Activated B cell treated with CpG ODN at 0.5 μM for 24 hours (primary cell): ENCODE results near the gene DLGAP1. TPM values are rescaled to one million over a fixed set of nuclear protein-coding genes. Genes with fewer than 3 reads are reported as not detected.

Experiments
- ATAC-seq: fragments of 200-7000 bp; cut with Tn5 transposase; one replicate; pipeline ENCODE4 v1.10.0; 2021; ENCODE audit warnings: low read depth, mild to moderate bottlenecking, moderate library complexity
- CTCF ChIA-PET: fragments of 350-600 bp; sonication (Branson Sonifier 250); formaldehyde crosslinking; loops from one replicate; lab custom pipeline; 2021; ENCODE audit warnings: antibody characterized with exemption; lab: Charles Lee
- POLR2A ChIA-PET: fragments of 350-600 bp; sonication (Branson Sonifier 250); formaldehyde crosslinking; loops from one replicate; lab custom pipeline; 2021; ENCODE audit warnings: antibody characterized with exemption; lab: Charles Lee
- DNase-seq: peaks from one replicate; pipeline ENCODE4 v3.0.0; 2022
- H3K27ac Mint-ChIP-seq: one replicate; pipeline ENCODE4 v1.8.0; 2020; ENCODE audit warnings: mixed read lengths
- H3K27me3 Mint-ChIP-seq: one replicate; pipeline ENCODE4 v1.8.0; 2021; ENCODE audit warnings: mixed read lengths
- H3K36me3 Mint-ChIP-seq: one replicate; pipeline ENCODE4 v1.8.0; 2021; ENCODE audit warnings: low read depth, mixed read lengths
- H3K4me1 Mint-ChIP-seq: one replicate; pipeline ENCODE4 v1.8.0; 2021; ENCODE audit warnings: mixed read lengths
- H3K4me3 Mint-ChIP-seq: one replicate; pipeline ENCODE4 v1.8.0; 2020; ENCODE audit warnings: mild to moderate bottlenecking, mixed read lengths
- H3K9me3 Mint-ChIP-seq: one replicate; pipeline ENCODE4 v1.8.0; 2020; ENCODE audit warnings: mixed read lengths
- CTCF ChIP-seq: fragments of 200-600 bp; IDR thresholded peaks from one replicate; pipeline ENCODE4 v1.8.0; 2022; ENCODE audit warnings: antibody characterized with exemption, mild to moderate bottlenecking
- intact Hi-C: fragments of 100-400 bp; cut with micrococcal nuclease; formaldehyde crosslinking; loops from one replicate; pipeline ENCODE4 v1.15.1; 2024
- total RNA-seq: library from RNA; stranded (reverse); gene quantifications from 2 replicates; pipeline ENCODE4 v1.2.3, GENCODE V29; 2022

DLGAP1 gene
- total RNA-seq, 1 donor from 2014 or later = 0.18 TPM

GRCh38 chr18:4286256-4286655 lies 168.9 kb downstream of the DLGAP1 start:
- Mint-ChIP-seq H3K4me3 (no peak overlapping the region), H3K27ac (no peak overlapping the region), H3K9me3 (peaks cover 3% of the 10 kb centered on the region), H3K27me3 (no peaks in the 10 kb centered on the region), H3K36me3 (no peaks in the 10 kb centered on the region), H3K4me1 (no peaks in the 10 kb centered on the region)
- TF ChIP-seq CTCF = no peak
- ChIA-PET CTCF (no interaction called here), POLR2A (no interaction called here)
- intact Hi-C loops = no loop called here
- ATAC-seq (no peak), DNase-seq (no peak)

GRCh38 chr18:4285525-4285924 lies 169.6 kb downstream of the DLGAP1 start:
- POLR2A ChIA-PET = no interaction called here

GRCh38 chr18:4284528-4284927 lies 170.6 kb downstream of the DLGAP1 start:
- no peak for ATAC-seq
- ChIA-PET CTCF (no interaction called here), POLR2A (no interaction called here)
- TF ChIP-seq CTCF = no peak
- Mint-ChIP-seq H3K36me3 (no peaks in the 10 kb centered on the region), H3K27me3 (no peaks in the 10 kb centered on the region), H3K4me1 (no peaks in the 10 kb centered on the region), H3K27ac (no peak overlapping the region), H3K4me3 (no peak overlapping the region), H3K9me3 (peaks cover 3% of the 10 kb centered on the region)
- intact Hi-C loops = no loop called here
- no peak for DNase-seq

More at GRCh38 chr18:4285525-4285924, 169.6 kb downstream of the DLGAP1 start:
- Mint-ChIP-seq H3K27ac (no peak overlapping the region), H3K36me3 (no peaks in the 10 kb centered on the region), H3K27me3 (no peaks in the 10 kb centered on the region), H3K4me3 (no peak overlapping the region), H3K4me1 (no peaks in the 10 kb centered on the region), H3K9me3 (peaks cover 3% of the 10 kb centered on the region)
- CTCF ChIA-PET = no interaction called here
- intact Hi-C loops = no loop called here
- no peak for DNase-seq
- no peak for TF ChIP-seq CTCF
- ATAC-seq = no peak

- DNase-seq = no peak
- ATAC-seq = no peak
- ChIA-PET CTCF (no interaction called here), POLR2A (no interaction called here)
- Mint-ChIP-seq H3K4me1 (no peaks in the 10 kb centered on the region), H3K27ac (no peak overlapping the region), H3K27me3 (no peaks in the 10 kb centered on the region), H3K9me3 (peaks cover 3% of the 10 kb centered on the region), H3K36me3 (no peaks in the 10 kb centered on the region), H3K4me3 (no peak overlapping the region)
- intact Hi-C loops = no loop called here
- TF ChIP-seq CTCF = no peak
These were observed 171.3 kb downstream of the DLGAP1 start for GRCh38 chr18:4283746-4284291.

- ChIA-PET CTCF (no interaction called here), POLR2A (no interaction called here)
- Mint-ChIP-seq H3K27ac (no peak overlapping the region), H3K36me3 (no peaks in the 10 kb centered on the region), H3K4me3 (no peak overlapping the region), H3K27me3 (no peaks in the 10 kb centered on the region), H3K4me1 (no peaks in the 10 kb centered on the region), H3K9me3 (peaks cover 3% of the 10 kb centered on the region)
- ATAC-seq = no peak
- intact Hi-C loops = no loop called here
- TF ChIP-seq CTCF = no peak
- DNase-seq = no peak
These were observed 172.2 kb downstream of the DLGAP1 start for GRCh38 chr18:4282954-4283353.
